Suppressor macrophage treated with lipopolysaccharide for 4 hours (primary cell): ENCODE results near the gene FNDC11.
"Not testable (repeated sequence)": the region's sequence is repeated elsewhere in the genome, so short reads cannot be mapped to it uniquely, and the experiment has no call there.

Source experiments
- DNase-seq: peaks from one replicate; pipeline ENCODE4 v3.0.0-alpha.2; 2020

FNDC11 gene

GRCh38 chr20:63556873-63557478 lies 3.0 kb downstream of the FNDC11 start:
- DNase-seq, result no peak

DNA sequence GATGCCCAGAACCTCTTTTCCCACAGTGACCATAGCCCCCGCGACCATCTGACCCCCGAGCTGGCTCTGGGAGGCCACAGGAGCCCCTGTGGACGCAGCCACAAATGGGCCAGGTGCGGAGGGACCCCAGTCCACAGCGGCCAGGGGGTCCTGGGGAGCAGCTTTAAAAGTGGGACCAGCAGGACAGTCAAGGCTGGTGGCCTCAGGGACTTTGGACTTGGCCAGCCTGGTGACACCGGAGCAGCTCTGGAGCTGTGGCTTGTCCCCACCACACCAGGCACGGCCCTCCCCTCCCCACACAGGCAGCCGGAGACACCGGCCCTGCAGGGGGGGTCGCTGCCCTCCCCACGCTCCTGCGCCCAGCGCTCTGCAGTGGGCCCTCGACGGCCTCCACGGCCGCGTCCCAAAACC lies 3.5 kb downstream of the FNDC11 start:
- DNase-seq, result no peak

DNA sequence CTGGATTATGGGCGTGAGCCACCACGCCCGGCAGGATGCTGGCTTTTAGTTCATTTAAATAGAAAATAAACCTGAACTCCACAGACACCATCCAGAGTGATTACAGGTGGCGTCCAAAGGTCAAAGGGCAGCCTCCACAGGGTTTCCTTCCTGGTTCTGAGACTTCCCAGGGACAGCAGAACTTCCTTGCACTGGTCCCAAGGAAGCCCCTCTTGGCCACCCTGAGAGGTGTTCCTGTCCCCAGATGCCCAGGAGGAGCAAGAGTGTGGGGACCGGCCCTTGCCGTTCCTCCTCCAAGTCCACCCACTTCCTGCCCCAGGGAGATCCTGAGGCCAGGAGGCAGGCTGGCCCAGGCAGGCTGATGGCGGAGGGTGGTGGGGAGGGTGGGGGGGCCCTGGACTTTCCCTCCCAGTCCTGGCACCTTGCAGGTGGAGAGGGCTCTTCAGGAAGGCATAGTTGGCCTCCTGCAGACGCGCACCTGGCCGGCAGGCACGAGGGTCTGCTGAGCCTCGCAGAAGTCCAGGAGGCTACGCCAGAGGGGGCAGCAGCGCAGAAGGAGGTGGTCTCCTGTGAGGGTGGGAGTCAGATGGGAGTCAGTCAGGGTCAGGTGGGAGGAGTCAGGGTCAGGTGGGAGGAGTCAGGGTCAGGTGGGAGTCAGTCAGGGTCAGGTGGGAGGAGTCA lies 5.0 kb downstream of the FNDC11 start:
- DNase-seq, result no peak

GRCh38 chr20:63559485-63560332 lies 5.8 kb downstream of the FNDC11 start:
- not testable (repeated sequence) for DNase-seq

- DNase-seq, result no peak
Measured at GRCh38 chr20:63560333-63560805, 6.4 kb downstream of the FNDC11 start.

- no peak for DNase-seq
Measured at GRCh38 chr20:63560856-63561609, 7.1 kb downstream of the FNDC11 start.

GRCh38 chr20:63561624-63562396 lies 7.9 kb downstream of the FNDC11 start:
- no peak for DNase-seq

DNA sequence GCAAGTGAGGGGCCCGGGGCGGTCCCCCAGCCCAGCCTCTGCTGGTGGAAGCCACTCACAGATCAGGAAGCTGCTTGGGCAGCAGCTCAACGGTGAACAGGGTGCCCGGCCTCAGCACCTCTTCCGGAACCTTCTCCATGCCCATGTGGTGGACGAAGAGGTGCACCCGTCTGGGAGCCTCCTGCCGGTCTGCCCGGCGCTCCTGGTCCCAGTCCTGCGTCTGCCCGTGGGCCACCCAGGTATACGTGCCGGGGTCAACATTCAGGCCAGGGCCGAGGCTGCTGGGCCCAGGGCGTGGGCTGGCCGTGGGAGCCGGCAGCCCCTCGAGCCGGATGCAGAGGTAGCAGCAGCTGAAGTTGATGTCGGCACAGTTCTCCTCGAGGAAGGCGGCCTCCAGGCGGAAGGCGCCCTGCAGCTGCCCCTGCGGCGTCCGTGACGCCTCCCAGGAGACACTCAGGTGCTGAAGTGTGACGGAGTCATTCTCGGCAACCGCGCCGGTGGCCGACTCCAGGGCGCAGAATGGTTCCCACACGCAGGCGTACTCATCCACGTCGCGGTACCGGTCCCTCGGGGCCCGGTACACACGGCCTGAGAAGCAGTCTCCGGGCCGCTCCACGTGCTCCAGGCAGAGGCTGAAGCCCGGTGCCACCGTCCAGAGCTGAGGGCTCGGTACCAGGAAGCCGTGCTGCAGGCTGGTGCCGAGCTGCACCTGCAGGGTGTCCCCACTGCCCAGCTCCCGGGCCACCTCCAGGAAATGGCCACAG lies 8.7 kb downstream of the FNDC11 start:
- DNase-seq, result no peak

- DNase-seq, result no peak
Measured at GRCh38 chr20:63563225-63563935, 9.4 kb downstream of the FNDC11 start.

DNA sequence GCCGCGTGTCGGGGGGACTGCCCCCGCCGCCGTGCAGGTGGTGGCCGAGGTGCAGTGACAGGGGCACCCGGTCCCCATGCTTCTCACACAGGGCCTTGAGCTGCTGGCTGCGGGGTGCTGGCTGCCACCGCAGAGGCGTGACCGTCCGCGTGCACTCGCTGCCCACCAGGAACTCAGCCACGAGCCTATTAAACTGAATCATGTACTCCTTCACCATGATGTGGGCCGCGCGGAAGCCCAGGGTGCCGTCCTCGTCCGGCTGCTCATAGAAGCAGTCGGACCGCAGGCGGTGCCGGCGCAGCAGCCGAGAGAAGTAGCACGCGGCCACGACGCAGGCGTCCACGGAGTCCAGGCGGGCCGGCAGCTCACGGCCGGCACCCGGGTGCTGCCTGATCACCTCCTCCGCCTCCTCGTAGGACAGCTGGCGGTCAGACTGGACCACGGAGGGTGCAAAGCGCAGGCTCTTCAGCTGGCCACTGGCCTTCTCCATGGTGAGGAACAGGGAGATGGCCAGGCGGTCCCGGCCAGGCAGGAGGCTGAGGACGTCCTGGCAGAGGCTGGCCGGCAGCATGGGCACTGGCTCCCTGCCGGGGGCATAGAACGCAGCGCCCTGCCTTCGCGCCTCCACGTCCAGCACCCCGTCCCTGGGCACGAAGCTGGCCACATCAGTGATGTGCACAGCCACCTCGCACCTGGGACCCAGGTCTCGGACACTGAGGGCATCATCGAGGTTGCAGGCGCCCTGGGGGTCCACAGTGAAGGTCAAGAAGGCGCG lies 10.3 kb downstream of the FNDC11 start:
- DNase-seq, result no peak

- DNase-seq, result no peak
Measured at GRCh38 chr20:63565021-63565698, 11.2 kb downstream of the FNDC11 start.

DNA sequence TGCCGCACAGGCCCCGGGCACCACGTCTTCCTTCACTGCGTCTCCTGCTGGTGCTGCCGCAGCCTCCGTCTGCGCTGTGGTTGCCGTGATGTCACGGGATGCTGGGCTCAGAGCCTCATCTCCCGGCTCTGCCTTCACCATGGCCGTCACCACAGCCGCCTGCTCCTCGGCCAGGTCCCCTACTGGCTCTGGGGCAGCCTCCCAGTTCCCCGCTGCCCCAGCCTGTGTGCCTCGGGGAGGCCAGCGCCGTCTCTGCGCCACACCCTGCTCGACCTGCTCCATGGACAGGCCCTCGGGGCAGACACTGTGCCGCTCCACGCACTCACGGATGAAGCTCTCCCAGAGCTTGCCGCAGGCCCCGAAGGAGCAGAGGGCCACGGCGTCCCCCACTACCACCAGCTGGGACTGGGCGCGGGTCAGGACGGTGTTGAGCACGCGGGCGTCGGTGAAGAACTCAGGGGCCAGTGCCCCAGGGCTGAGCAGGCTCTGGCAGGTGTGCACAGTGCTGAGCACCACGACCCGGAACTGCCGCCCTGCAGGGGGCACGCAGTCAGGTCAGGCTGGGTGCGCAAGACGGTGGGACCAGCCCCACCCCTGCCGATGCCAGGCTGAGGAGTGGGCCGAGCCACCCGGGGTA lies 11.9 kb downstream of the FNDC11 start:
- no peak for DNase-seq

DNA sequence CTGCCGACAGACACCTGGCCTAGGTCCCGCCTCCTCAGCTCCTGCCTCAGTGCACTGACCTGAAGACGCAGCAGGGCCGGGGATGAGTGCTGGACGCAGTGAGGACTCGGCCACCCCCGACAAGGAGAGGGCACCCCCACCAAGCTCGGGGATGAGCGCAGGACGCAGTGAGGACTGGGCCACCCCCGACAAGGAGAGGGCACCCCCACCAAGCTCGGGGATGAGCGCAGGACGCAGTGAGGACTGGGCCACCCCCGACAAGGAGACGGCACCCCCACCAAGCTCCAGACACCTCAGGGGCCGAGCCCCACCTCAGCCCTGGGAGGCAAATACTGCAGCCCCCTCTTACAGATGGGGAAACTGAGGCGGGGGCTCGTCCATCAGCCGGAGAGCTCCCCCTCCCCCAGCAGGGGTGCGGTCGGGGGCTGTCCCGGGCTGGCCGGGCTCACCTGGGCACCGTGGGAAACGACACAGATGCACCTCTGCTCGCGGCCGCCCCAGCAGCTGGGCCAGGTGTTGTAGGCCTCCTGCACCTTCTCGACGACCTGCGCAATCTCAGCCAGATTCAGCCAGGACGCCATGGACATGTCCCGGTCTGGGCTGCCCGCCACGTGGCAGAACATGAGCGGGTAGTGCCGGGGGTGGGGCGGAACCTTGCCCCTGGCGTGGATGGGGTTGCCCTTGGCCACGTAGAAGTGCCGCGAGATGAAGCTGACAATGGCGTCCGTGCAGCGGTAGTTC lies 12.6 kb downstream of the FNDC11 start:
- DNase-seq, result no peak

GRCh38 chr20:63567136-63567385 lies 13.1 kb downstream of the FNDC11 start:
- no peak for DNase-seq

GRCh38 chr20:63567386-63568169 lies 13.6 kb downstream of the FNDC11 start:
- DNase-seq, result peak; percentile 88

- DNase-seq, result no peak
Measured at GRCh38 chr20:63568170-63568981, 14.4 kb downstream of the FNDC11 start.
